GM19193 (cell line): ENCODE results near the gene PAK1.

ENCODE experiments used
- POLR2A ChIP-seq: IDR thresholded peaks from 4 replicates; pipeline ENCODE4 v1.6.1; 2011; ENCODE audit not compliant: insufficient read depth, insufficient read length; ENCODE audit errors: extremely low read depth

PAK1 gene

GRCh38 chr11:77454867-77455655 lies 18.8 kb downstream of the PAK1 start:
- TF ChIP-seq POLR2A = no peak

DNA sequence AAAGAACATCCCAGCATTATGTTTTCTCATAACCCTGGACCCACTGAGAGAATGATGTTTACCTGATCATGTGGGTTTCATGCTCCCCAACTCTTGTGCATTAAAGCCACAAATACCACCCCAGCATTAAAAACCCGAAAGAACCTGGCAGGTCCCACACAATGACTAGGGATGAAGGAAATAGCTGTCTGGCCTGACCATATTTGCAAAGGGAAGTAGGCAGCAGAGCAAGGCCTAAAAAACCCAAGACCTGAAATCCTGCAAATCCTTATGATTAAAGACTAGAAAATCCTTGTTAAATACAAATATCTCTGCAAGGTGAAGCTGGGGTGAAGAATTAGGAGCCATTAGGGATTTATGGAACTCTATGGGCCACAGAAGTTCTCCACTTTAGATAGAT lies 23.7 kb downstream of the PAK1 start:
- no peak for TF ChIP-seq POLR2A

- no peak for TF ChIP-seq POLR2A
Observed at GRCh38 chr11:77449784-77450183, 24.1 kb downstream of the PAK1 start.

- TF ChIP-seq POLR2A = no peak
Observed at GRCh38 chr11:77449060-77449521, 24.8 kb downstream of the PAK1 start.

- no peak for TF ChIP-seq POLR2A
Observed at GRCh38 chr11:77448269-77448668, 25.6 kb downstream of the PAK1 start.

GRCh38 chr11:77446911-77447629 lies 26.8 kb downstream of the PAK1 start:
- TF ChIP-seq POLR2A = no peak

- no peak for TF ChIP-seq POLR2A
Observed at GRCh38 chr11:77444261-77444660, 29.6 kb downstream of the PAK1 start.

DNA sequence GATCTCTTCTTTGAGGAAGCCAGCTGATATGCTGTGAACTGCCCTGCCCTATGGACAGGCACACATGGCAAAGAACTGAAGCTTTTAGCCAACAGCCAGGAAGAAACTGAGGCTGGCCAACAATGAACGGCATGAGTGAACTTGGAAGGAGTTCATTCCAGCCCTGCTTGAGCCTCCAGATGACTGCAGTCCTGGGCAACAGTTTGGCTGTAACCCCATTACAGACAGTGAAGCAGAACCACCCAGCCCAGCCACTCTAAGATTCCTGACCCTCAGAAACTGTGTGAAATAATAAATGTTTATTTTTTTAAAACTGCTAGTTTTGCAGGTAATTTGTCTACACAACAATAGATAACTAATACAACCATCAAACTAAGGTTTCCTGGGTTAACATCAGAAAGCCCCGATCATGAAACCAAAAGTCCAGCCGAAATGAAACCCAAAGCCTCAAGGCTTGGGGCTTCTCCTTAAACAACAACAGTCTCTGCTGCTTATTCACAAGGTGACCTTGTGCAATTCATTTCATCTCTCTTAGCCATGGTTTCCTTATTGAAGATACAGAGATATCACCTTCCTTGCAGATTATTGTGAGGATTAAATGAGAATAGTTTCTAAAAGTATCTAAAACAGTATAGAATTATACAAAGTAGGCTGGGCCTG lies 31.4 kb downstream of the PAK1 start:
- no peak for TF ChIP-seq POLR2A

- no peak for TF ChIP-seq POLR2A
Observed at GRCh38 chr11:77441426-77441825, 32.5 kb downstream of the PAK1 start.

DNA sequence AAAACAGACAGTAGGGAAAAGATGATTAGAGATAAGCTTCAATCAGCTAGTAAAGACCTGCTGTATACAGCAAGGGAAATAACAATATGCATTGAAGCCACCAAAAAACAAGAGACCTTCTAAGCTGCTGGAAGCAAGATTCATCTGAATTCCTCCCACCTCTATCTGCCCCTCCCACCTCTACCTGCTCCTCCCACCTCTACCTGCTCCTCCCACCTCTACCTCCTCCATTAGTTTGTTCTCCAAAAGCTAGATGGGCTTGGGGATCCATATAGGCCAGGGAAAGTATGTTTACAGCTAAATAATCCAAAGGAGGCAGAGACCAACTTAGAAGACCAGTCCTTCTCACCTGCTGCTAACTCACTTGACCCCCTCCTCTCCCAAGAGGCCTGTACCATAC lies 33.2 kb downstream of the PAK1 start:
- no peak for TF ChIP-seq POLR2A

DNA sequence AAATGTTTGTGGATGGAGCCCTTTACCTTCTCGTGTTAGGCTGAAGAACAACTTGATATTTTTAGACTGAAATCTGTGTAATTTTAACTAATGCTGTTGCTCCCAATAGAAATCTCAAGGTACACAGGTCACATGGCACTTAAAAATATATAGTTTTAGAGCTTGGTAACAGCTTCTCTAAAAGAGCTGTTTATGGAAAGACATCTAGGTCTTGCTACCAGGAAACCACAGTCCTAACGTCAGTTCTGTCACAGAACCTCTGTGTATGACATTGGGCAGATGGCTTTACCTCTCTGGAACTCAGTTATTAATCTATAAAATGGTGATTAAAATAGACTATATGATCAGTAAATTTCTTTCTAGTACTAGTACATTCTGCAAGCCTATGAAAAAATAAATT lies 35.4 kb downstream of the PAK1 start:
- no peak for TF ChIP-seq POLR2A

DNA sequence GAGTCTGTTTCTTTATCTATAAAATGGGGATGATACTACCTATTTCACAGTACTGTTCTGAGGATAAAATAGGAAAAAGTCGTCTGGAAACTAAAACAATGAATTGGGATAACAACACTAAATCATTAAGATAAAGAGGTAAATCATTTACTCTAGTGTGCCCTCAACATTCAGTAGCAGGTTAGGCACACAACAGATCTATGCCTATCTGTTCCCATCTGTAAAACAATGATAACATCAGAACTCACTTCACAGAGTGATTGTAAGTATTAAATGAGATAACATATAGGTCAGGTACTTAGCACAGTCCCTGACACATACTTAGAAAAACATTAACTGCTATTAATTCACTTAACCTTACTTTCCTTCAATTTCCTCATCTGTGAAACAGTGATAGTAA lies 36.9 kb downstream of the PAK1 start:
- TF ChIP-seq POLR2A = no peak

DNA sequence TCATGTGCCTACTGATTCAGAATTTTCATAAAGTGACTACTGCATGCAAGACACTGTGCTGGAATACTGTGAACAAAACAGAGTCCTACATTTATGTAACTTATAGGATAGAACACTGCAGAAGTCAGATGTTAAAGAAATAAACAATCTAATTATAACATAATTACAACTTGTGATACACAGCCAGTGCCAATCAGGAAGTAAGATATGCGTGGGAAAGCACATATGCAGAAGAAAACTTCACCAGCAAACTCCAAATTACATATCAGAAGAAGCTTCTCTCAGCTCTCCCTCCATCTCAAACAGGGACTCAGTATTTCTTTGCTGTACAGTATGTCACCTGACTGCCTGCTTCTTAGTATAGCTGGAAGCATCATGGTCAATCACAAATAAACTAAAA lies 37.4 kb downstream of the PAK1 start:
- TF ChIP-seq POLR2A = no peak

DNA sequence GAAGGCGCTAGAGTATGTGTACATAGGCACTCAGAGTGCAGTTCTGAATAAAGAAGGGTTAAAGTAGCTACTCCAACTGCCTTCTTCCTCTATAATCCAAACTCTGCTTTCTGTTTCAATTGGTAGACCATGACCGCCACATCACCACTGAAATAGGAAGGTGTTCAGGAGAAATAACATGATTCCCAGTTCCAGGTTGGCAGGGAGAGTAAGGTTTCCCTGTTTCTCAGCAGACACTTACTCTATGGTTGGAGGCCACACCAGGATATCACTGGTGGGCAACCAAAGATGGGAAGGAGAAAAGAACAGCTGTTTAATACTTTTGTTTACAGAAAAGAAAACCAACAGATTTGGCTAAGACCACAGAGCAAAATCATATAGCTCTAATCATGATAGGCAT lies 37.9 kb downstream of the PAK1 start:
- no peak for TF ChIP-seq POLR2A

- no peak for TF ChIP-seq POLR2A
Observed at GRCh38 chr11:77431813-77432212, 42.1 kb downstream of the PAK1 start.

GRCh38 chr11:77428598-77428997 lies 45.3 kb downstream of the PAK1 start:
- no peak for TF ChIP-seq POLR2A
